Parathyroid adenoma (tissue), 2 donors: ENCODE measurements around the gene GRIK1.

ENCODE experiments used
- H2AFZ ChIP-seq: fragments of 300-600 bp; sonication (generic); one replicate; pipeline ENCODE4 v1.7.0; 2017; ENCODE audit warnings: antibody characterized with exemption, mild to moderate bottlenecking
- H3K27ac ChIP-seq: fragments of 300-600 bp; sonication (generic); one replicate; pipeline ENCODE4 v1.7.0; 2017
- H3K27me3 ChIP-seq: fragments of 300-600 bp; sonication (generic); one replicate; pipeline ENCODE4 v1.7.0; 2017; ENCODE audit warnings: low read length; ENCODE audit not compliant: control insufficient read depth, insufficient read depth
- H3K36me3 ChIP-seq: fragments of 300-600 bp; sonication (generic); one replicate; pipeline ENCODE4 v1.7.0; 2017; ENCODE audit warnings: low read length; ENCODE audit not compliant: control insufficient read depth, insufficient read depth
- H3K4me1 ChIP-seq: fragments of 300-600 bp; sonication (generic); one replicate; pipeline ENCODE4 v1.7.0; 2017; ENCODE audit warnings: control low read depth
- H3K4me2 ChIP-seq: fragments of 300-600 bp; sonication (generic); one replicate; pipeline ENCODE4 v1.7.0; 2017; ENCODE audit warnings: low read length
- H3K4me3 ChIP-seq: fragments of 300-600 bp; sonication (generic); one replicate; pipeline ENCODE4 v1.7.0; 2017; ENCODE audit warnings: low read depth, low read length
- H3K79me2 ChIP-seq: fragments of 300-600 bp; sonication (generic); one replicate; pipeline ENCODE4 v1.7.0; 2017; ENCODE audit warnings: control low read depth
- H3K9ac ChIP-seq: fragments of 300-600 bp; sonication (generic); one replicate; pipeline ENCODE4 v1.7.0; 2017; ENCODE audit warnings: mild to moderate bottlenecking
- H3K9me3 ChIP-seq: fragments of 300-600 bp; sonication (generic); one replicate; pipeline ENCODE4 v1.7.0; 2017; ENCODE audit warnings: low read length; ENCODE audit not compliant: control insufficient read depth
- CTCF ChIP-seq: fragments of 300-600 bp; sonication (generic); IDR thresholded peaks from one replicate; pipeline ENCODE4 v1.7.0; 2017; ENCODE audit warnings: antibody characterized with exemption, mild to moderate bottlenecking
- donor health status: primary hyperparathyroidism.

GRIK1 gene

GRCh38 chr21:29832217-29832616 lies 107.6 kb downstream of the GRIK1 start:
- no peak overlapping the region for H3K9ac ChIP-seq

GRCh38 chr21:29829564-29830275 lies 110.1 kb downstream of the GRIK1 start:
- no peak overlapping the region for H3K27ac ChIP-seq
- no peak for TF ChIP-seq CTCF
- H3K36me3 ChIP-seq = no peaks in the 10 kb centered on the region
- H2AFZ ChIP-seq = no peak overlapping the region
- no peaks in the 10 kb centered on the region for H3K9me3 ChIP-seq
- H3K79me2 ChIP-seq = no peaks in the 10 kb centered on the region
- H3K9ac ChIP-seq = no peak overlapping the region
- no peaks in the 10 kb centered on the region for H3K27me3 ChIP-seq
- H3K4me3 ChIP-seq = no peak overlapping the region
- no peaks in the 10 kb centered on the region for H3K4me1 ChIP-seq
- H3K4me2 ChIP-seq = no peak overlapping the region

More at GRCh38 chr21:29832217-29832616, 107.6 kb downstream of the GRIK1 start:
- H3K4me3 ChIP-seq = no peak overlapping the region
- H3K4me2 ChIP-seq = no peak overlapping the region
- H3K79me2 ChIP-seq = no peaks in the 10 kb centered on the region
- H3K27me3 ChIP-seq = no peaks in the 10 kb centered on the region
- no peak overlapping the region for H2AFZ ChIP-seq
- no peak overlapping the region for H3K27ac ChIP-seq
- H3K9me3 ChIP-seq = no peaks in the 10 kb centered on the region
- H3K4me1 ChIP-seq = no peaks in the 10 kb centered on the region
- no peak for TF ChIP-seq CTCF
- no peaks in the 10 kb centered on the region for H3K36me3 ChIP-seq

GRCh38 chr21:29827647-29828046 lies 112.1 kb downstream of the GRIK1 start:
- no peak for TF ChIP-seq CTCF
- H3K27me3 ChIP-seq = no peaks in the 10 kb centered on the region
- H3K4me3 ChIP-seq = no peak overlapping the region
- no peaks in the 10 kb centered on the region for H3K79me2 ChIP-seq
- no peaks in the 10 kb centered on the region for H3K9me3 ChIP-seq
- no peaks in the 10 kb centered on the region for H3K4me1 ChIP-seq
- no peak overlapping the region for H3K9ac ChIP-seq
- H3K36me3 ChIP-seq = no peaks in the 10 kb centered on the region
- H3K27ac ChIP-seq = no peak overlapping the region
- no peak overlapping the region for H2AFZ ChIP-seq
- H3K4me2 ChIP-seq = no peak overlapping the region

- no peak overlapping the region for H3K9ac ChIP-seq
- no peaks in the 10 kb centered on the region for H3K9me3 ChIP-seq
- no peak overlapping the region for H3K27ac ChIP-seq
- H3K4me1 ChIP-seq = no peaks in the 10 kb centered on the region
- H2AFZ ChIP-seq = no peak overlapping the region
- H3K36me3 ChIP-seq = no peaks in the 10 kb centered on the region
- TF ChIP-seq CTCF = no peak
- H3K79me2 ChIP-seq = no peaks in the 10 kb centered on the region
- H3K4me2 ChIP-seq = no peak overlapping the region
- no peaks in the 10 kb centered on the region for H3K27me3 ChIP-seq
- H3K4me3 ChIP-seq = no peak overlapping the region
Measured at GRCh38 chr21:29827236-29827635, 112.6 kb downstream of the GRIK1 start.

- Histone ChIP-seq H3K36me3 (no peaks in the 10 kb centered on the region), H3K79me2 (no peaks in the 10 kb centered on the region), H3K4me3 (no peak overlapping the region)
Measured at GRCh38 chr21:29826386-29826785, 113.4 kb downstream of the GRIK1 start.

More at GRCh38 chr21:29826386-29826785, 113.4 kb downstream of the GRIK1 start:
- H3K27ac ChIP-seq = no peak overlapping the region
- H3K9ac ChIP-seq = no peak overlapping the region
- no peaks in the 10 kb centered on the region for H3K9me3 ChIP-seq
- no peak overlapping the region for H3K4me2 ChIP-seq
- H3K4me1 ChIP-seq = no peaks in the 10 kb centered on the region
- H2AFZ ChIP-seq = no peak overlapping the region
- no peak for TF ChIP-seq CTCF
- H3K27me3 ChIP-seq = no peaks in the 10 kb centered on the region
